Endothelial cell of hepatic sinusoid (primary cell): ENCODE results near the gene OTOP3.

Source experiments
- in situ Hi-C: cut with HindIII; loops from 2 replicates; pipeline ENCODE4 v1.10.0; 2017; ENCODE audit warnings: low sequenced_read_pairs

OTOP3 gene

DNA sequence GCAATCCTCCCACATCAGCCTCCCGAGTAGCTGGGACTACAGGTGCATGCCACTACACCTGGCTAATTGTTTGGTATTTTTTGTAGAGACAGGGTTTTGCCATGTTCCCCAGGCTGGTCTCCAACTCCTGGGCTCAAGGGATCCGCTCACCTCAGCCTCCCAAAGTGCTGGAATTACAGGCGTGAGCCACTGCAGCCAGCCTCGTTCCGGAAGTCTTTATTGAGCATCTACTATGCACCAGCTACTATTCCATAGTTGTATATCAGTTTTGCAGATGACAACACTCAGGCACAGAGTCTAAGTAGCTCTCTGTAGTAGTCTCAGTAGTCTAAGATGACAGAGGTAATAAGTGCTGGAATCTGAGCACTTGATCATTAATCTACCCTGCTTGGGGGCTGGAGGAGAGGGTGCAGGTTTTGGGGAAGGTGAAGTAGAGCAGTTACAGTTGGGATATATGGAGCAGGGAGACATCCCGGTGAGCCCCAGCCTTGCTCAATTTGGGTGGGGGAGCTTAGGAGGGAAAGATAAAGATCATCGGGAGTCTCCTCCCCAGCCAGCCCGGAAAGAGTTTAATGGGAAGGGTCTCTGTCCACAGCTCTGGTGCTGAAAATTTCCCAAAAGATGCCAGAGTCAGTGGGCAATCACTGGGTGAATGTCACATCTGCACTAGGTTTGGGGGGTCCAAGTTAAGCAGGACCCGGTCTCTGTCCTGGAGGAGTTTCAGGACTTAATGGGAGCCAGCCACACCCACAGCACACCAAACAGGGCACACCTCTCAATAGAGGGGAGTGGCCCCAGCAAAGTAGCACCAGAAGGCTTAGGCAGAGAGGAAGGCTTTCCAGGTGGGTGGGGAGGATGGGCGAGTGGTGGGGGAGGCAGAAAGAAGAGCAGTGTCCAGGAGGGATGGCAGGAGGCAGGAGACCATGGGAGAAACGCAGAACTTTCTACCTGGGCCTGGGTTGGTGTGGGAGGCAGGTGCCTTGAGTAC is 1.7 kb downstream of the OTOP3 start:
- in situ Hi-C loops, result no loop called here

DNA sequence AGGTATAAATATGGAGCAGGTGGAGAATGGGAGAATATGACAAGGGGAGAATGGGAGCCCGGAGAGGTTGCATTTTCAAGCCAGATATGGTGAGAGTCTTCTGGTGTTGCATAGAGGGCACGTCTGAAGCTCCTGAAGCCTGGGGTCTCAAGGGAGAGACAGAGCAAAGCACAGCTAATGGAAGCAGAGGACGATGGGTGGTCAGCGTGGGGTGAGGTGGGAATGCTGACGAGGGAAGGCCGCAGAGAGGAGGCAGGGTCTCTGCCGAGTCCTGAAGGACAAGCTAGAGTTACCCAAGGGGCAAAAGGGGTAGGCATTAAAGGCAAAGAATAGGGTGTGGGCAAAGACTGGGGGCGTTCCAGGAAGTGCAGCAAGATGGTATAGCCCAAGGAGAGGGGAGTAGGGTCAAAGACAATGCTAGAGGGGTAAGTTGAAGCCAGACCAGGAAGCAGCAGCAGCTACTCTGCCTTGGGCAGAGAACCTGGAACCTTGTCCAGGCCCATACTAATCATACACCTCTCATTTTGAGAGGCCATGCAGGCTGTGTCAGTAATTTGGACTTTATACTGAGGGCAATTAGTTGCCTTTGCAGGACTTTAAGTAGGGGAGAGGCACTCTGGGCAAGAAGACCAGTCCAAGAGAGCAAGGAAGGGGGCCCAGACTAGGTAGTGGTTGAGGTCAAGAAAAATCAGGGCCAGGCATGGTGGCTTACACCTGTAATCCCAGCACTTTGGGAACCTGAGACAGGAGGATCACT is 2.7 kb downstream of the OTOP3 start:
- in situ Hi-C loops, result no loop called here

DNA sequence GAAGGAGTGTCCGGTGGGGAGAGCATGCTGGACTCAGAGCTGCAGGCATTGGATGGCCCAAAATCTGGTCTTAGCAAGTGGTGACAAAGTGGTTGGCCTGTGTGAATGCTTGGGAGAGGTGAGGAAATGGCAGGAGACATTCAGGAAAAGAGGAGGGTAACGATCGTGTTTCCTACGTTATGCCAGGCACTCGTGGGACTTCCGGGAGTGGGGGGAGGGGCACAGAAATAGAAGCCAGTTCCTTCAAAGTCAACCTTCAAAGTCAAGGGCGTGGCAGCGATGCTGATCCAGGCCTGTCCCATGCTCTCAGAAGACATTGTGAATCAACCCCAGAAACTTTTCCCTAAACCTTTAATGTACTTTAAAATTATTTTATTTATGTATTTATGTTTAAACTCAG is 3.8 kb downstream of the OTOP3 start:
- in situ Hi-C loops, result no loop called here

DNA sequence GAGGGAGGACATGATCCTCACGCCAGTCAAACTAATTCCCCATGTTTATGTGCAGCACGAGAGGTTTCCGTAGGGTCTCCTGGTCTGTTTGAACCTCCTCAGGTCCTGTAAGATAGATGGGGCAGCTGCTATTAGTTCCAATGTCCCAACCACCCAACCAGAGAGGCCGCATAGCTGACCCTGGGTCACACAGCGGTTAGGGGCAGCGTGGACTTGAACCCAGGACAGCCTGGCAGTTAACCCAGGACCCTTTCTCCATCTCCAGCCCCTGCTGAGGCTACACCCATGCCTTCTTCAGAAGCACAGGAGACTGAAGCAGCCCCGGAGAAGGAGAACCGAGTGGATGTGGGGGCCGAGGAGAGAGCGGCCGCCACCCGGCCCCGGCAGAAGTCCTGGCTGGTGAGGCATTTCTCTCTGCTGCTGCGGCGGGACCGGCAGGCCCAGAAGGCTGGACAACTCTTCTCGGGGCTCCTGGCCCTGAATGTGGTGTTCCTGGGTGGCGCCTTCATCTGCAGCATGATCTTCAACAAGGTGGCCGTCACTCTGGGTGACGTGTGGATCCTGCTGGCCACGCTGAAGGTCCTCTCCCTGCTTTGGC is 5.5 kb downstream of the OTOP3 start:
- in situ Hi-C loops, result no loop called here

DNA sequence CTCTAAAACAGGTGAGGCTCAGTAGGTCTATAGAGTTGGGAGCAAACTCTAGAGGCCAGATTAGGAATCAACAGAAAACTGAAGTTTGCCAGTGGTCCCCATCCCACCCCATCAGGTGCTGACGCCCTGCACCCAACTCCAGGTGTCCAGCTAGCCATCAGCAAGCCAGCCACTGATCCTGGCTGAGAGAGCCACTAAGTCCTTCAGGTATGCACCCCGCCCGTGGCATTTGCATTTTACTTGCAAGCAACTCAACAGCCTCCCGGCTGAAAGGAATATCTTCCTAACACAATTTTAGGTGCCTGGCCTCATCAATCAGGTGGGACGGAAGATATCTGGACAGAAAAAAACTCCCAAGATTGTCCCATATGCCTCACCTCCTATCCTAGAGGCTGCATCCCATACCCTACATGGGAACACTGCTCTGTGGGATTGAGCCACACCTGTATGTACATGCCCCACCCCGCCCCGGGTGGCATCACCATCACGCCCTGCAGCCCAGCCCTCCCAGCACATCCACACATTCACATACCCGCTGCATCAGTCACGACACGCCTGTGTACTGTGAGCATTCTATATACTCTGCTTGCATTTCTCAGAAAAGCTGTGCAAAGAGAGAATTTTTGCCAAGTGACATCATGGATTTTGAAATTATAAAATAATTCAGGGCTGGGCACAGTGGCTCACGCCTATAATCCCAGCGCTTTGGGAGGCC is 8.3 kb downstream of the OTOP3 start:
- in situ Hi-C loops, result no loop called here

DNA sequence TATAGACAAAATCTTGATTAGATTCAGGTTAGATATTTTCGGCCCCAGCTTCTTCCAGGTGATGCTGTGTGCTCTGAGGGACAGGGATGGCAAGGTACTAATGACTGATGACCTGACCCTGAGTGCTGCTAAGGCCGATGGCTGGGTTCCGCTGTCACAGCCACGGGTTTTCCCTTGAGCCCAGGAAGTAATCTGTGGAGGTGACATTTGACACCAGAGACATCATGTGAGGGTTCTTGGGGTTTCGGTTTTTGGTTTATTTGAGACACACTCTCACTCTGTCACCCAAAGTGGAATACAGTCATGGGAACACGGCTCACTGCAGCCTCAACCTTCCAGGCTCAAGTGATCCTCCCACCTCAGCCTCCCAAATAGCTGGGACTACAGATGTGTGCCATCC is 9.8 kb downstream of the OTOP3 start:
- in situ Hi-C loops, result no loop called here

DNA sequence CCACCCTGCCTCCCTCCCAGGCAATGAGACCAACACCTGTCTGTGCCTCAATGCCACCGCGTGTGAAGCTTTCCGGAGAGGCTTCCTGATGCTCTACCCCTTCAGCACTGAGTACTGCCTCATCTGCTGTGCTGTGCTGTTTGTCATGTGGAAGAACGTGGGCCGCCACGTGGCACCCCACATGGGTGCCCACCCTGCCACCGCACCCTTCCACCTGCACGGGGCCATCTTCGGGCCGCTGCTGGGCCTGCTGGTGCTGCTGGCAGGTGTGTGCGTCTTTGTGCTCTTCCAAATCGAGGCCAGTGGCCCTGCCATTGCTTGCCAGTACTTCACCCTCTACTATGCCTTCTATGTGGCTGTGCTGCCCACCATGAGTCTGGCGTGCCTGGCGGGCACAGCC is 10.9 kb downstream of the OTOP3 start:
- in situ Hi-C loops, result no loop called here

DNA sequence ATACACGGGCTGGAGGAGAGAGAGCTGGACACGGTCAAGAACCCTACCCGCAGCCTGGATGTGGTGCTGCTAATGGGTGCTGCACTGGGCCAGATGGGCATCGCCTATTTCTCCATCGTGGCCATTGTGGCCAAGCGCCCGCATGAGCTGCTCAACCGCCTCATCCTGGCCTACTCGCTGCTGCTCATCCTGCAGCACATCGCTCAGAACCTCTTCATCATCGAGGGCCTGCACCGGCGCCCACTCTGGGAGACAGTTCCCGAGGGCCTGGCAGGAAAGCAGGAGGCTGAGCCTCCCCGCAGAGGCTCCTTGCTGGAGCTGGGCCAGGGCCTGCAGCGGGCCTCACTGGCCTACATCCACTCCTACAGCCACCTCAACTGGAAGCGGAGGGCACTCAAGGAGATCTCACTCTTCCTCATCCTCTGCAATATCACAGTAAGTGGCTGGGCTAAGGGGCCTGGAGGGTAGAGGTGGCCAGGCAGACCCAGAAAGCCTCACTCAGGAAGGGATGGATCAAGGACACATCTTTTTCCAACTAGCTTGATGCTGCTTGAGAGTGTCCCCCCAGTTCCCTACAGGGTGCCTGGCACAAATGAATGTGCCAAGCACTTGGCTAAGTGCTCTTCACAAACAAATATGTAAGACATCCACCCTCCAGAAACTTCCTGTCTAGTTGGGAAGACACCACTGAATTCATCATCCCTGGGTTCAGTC is 11.5 kb downstream of the OTOP3 start:
- in situ Hi-C loops, result no loop called here

DNA sequence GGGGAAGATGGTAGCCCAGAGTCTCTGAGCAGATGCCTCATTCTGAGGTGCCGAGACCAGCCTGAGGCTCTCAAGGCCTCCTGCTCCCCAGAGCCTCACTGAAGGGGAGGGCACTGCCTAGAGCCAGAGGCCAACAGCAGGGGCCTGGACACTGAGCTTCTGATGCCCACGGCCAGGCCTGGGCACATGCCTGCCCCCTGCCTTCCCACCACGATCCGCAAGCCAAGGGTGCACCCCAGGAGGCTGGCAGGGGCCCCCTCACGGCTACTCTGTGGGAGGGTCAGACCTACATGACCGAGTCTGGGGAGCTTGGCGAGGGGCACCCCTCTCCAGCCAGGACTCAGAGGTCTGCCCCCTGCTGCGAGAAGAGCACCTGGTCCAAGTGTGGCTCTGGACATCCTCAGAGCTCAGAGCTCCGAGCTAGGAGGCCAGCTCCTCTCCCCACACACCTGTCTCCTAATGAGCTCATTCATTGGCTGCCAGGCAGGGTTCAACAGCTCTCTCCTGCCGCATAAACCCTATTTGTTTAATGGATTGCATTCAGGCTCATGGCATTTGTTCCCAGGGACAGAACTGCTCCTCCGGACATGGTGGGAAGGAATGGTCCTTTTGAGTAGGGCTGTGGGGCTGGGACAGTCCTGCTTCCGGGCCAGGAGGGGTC is 13.9 kb downstream of the OTOP3 start:
- in situ Hi-C loops, result no loop called here

DNA sequence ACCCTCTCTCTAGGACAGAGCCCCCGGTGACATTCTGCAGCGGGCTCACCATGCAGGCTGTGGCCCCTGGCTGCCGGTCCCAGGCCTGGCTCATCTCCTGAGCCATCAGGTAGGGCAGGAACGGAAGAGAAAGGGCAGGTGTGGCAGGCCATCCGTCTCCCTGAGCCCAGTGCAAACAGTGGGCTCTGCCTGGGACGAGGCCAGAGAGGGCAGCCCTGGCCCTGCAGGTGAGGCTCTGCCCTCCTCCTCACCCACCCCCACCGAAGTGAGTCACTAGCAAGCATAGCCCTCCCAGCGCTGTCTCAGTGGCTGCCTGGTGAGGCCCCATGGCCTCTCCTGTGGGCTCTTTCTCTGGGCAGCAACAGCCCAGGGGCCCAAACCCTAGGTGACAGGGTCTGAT is 14.5 kb downstream of the OTOP3 start:
- in situ Hi-C loops, result no loop called here

DNA sequence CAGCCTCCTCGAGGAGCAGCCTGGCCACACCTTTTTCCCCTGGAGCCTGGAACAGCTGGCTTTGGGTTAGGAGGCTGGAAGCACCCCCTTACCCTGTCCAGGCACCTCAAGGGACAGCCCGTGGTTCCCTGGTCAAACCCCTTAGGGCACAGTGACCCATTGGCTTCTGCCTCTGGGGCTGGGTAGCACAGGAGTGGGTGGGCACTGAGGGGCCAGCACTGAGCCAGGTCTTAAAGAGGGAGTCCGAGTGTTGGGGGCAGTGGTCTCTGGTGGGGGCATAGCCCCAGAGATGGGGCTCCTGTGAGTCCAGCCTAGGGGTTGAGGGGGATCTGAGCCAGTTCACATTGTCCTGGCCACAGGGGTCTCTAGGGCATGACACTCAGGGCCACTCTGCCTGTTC is 15.4 kb downstream of the OTOP3 start:
- in situ Hi-C loops, result no loop called here

DNA sequence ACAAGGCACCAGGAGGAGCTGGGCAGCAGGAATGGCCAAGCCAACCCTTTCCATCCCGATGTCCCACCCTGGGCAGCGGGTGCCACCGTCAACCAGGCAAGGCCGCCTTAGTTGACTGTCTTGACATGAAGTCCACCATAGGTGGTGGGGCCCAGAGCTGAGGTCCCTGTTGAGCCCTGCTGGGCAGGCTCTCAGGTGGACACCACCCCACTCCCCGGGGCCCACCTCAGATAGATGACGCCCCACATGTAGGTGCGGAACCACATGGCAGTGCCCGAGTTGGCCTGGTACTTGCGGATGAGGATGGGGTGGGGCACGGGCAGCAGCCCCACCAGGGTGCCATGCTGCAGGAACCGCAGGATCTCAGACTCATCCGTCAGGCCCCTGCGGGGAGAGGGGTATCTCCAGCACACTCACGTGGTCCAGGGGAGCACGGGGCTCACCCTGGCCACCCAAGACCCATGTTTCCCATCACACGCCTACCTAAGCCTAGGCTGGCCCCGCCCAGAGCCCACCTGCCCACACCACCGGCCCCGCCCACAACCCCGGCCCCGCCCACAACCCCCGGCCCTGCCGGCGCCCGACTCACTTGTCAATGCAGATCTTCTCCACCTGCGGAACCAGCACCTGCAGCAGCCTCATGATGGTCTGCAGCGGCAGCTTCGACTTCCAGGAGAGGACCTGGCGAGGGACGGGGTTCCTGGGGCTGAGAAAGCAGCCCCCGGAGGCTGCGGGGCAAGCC is 16.2 kb downstream of the OTOP3 start:
- in situ Hi-C loops, result no loop called here

DNA sequence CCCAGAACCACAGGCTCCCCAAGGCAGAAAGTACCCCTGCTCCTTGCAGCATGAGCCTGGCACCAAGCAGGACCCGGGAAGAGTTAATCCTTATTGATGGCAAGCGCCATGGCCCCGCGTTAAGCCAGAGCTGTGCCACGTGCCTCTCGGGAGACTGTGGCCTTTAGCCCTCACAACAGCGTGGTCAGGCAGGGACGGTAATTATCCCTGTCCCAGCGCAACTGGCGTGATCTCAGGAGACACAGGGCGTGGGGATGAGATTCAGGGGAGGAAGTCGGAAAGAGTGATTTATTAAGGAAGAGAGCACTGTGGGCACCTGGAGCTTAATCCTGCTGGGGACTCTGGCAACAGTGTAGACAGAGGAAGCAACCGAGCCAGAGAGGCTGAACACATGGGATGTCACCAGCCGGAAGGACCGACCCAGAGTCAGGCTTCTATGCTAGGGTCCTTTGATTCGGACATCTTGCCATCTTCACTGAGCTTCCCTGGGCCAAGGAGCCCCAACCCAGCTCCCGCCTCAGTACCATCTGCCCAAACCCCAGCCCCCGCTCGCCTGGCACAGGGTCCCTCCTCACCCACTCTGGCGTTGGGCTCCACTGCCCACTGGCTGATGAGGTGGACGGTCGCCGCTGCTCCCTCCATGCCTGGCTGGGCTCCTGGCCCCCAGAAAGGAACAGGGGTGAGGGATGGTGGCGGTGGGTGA is 16.9 kb downstream of the OTOP3 start:
- in situ Hi-C loops, result no loop called here

DNA sequence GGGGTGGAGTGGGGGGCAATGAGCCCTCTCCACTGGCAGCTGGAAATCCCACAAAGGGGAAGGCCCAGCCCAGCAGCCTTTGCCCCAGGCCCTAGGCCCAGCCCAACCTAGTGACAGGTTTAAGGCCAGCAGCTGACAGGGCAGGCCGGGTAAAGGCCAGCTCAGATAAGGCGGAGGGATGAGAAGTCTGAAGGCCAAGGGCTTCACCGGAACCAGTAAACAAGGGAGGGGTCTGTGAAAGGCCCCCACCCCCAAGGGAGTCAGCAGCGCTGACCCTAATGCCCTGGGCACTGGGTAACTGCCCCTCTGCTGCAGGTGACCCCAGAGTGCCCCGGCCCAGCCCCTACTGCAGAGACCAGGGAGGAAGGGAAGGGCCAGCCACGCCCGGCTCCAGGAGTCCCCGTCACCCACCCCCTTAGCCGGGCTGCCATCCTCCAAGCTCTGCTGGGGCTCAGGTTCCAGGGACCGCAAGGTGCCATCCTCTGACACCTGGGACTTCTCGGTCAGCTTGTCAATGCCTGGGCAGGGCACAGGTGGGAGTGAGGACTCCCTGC is 17.5 kb downstream of the OTOP3 start:
- in situ Hi-C loops, result no loop called here

DNA sequence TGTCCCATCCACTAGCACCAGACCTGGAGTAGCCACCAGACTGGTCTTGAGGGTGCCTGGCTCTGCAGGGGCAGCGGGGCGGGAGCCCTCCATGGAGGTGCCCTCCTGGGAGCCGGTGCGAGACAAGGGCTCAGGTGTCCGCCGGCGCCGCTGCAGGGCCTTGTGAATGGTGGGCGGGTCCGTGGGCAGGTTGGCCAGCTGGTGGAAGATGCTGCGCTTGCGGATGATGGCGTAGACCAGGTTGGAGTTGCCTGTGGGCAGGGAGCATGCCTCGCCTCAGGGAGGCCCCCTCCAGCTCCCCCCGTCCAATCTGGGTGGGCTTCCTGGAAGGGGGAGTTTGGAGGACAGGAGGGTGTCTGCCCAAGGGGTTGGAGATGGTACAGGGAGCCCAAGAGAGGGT is 18.4 kb downstream of the OTOP3 start:
- in situ Hi-C loops, result no loop called here

DNA sequence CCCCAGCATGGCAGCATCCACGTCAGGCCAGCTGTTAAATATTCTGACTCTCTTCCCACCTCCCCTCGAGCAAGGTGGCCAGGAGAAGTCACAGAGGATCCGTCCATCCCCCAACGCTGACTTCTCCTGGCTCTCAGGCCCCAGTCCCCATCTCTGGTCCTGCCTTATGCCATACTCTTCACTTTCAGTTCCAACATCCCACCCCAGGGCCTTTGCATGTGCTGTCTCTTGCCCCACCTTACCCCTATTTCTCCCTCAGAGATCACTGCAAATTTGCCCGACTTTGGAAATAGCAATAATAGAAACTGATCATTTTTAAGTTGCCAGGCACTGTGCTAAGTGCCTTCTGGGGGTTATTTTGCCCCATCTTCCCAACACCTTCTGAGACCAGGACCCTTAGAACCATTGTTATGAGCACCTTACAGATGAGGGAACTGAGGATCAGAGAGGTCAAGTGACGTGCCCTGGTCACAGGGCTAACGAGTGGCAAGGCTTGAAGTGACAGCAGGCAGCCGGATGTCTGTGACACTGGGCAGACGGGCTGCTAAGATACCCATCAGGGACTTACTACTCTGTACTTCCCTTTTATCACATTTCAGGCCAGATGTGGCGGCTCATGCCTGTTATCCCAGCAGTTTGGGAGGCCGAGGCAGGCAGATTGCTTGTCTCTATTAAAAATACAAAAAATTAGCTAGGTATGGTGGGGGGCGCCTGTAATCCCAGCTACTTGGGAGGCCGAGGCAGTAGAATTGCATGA is 19.1 kb downstream of the OTOP3 start:
- in situ Hi-C loops, result loop anchor here (5.0 kb wide), 1 partner anchor 62 kb away; no protein-coding TSS in a partner anchor

DNA sequence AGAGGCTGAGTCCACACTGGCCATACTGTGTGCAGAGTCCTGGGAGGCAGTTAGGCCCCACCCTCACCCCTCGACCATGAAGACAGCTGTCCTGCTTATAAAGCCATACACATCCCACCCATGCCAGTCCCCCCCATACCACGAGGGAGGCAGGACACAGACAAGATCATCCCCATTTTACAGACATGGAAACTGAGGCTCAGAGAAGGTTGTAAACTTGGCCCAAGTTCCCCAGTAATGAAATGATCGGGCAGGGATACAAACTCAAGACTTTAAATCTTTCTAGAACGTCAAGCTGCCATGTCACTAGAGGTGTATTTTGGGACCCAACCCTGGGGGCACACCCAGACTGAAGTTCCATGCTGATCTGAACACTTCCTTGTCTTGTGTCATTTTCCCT is 20.4 kb downstream of the OTOP3 start:
- in situ Hi-C loops, result loop anchor here (5.0 kb wide), 1 partner anchor 61 kb away; no protein-coding TSS in a partner anchor
